A673 (cell line): ENCODE data around the gene ARHGAP15.

ENCODE experiments used
- EZH2 ChIP-seq: fragments of 200-600 bp; sonication (generic); IDR thresholded peaks from 2 replicates; pipeline ENCODE4 v1.6.1; 2017; ENCODE audit warnings: borderline replicate concordance, low read depth, mild to moderate bottlenecking, mixed read lengths, antibody characterized with exemption, low read length; ENCODE audit not compliant: poor library complexity, severe bottlenecking
- TF ChIP-seq, protein P1 (sequence below): fragments of 300-800, 200-600 bp; sonication (generic); conservative IDR thresholded peaks from 2 replicates; pipeline ENCODE4 v1.5.1; 2017; ENCODE audit warnings: low read depth, mild to moderate bottlenecking, antibody characterized with exemption, low read length, moderate library complexity, mixed read lengths

GRCh38 chr2:143426296-143426695 lies 297.1 kb downstream of the ARHGAP15 start:
- TF ChIP-seq EZH2: no peak
- TF ChIP-seq, protein P1, sequence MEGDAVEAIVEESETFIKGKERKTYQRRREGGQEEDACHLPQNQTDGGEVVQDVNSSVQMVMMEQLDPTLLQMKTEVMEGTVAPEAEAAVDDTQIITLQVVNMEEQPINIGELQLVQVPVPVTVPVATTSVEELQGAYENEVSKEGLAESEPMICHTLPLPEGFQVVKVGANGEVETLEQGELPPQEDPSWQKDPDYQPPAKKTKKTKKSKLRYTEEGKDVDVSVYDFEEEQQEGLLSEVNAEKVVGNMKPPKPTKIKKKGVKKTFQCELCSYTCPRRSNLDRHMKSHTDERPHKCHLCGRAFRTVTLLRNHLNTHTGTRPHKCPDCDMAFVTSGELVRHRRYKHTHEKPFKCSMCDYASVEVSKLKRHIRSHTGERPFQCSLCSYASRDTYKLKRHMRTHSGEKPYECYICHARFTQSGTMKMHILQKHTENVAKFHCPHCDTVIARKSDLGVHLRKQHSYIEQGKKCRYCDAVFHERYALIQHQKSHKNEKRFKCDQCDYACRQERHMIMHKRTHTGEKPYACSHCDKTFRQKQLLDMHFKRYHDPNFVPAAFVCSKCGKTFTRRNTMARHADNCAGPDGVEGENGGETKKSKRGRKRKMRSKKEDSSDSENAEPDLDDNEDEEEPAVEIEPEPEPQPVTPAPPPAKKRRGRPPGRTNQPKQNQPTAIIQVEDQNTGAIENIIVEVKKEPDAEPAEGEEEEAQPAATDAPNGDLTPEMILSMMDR: no peak
